Suprapubic skin (tissue), 4 donors: ENCODE results near the gene COL28A1. TPM values are rescaled to one million over a fixed set of nuclear protein-coding genes. Genes with fewer than 3 reads are reported as not detected.

Experiments
- DNase-seq, 2 donors: peaks; one replicate each; pipeline ENCODE4 v3.0.0-alpha.2; 2019; ENCODE audit warnings: low spot score in 2 of 2
- H3K27ac ChIP-seq: fragments of 200-600 bp; sonication (generic); one replicate; pipeline ENCODE4 v1.5.1; 2019
- H3K27me3 ChIP-seq: fragments of 200-600 bp; sonication (generic); one replicate; pipeline ENCODE4 v1.5.1; 2019
- H3K36me3 ChIP-seq: fragments of 200-600 bp; sonication (generic); one replicate; pipeline ENCODE4 v1.5.1; 2019
- H3K4me1 ChIP-seq: fragments of 200-600 bp; sonication (generic); one replicate; pipeline ENCODE4 v1.5.1; 2019
- H3K4me3 ChIP-seq: fragments of 200-600 bp; sonication (generic); one replicate; pipeline ENCODE4 v1.5.1; 2019; ENCODE audit warnings: mild to moderate bottlenecking
- H3K9me3 ChIP-seq: fragments of 200-600 bp; sonication (generic); one replicate; pipeline ENCODE4 v1.5.1; 2019
- EP300 ChIP-seq: sonication (generic); formaldehyde crosslinking; IDR thresholded peaks from one replicate; pipeline ENCODE4 v1.6.1; 2017; ENCODE audit warnings: antibody characterized with exemption
- POLR2A ChIP-seq, 2 donors: fragments of 450-650 bp; IDR thresholded peaks; one replicate each; pipeline ENCODE4 v1.6.1; 2017; ENCODE audit warnings: antibody characterized with exemption in 2 of 2, mild to moderate bottlenecking in 2 of 2, moderate library complexity in 2 of 2
- POLR2AphosphoS5 ChIP-seq, 3 donors: sonication (generic); formaldehyde crosslinking; IDR thresholded peaks; one replicate each; pipeline ENCODE4 v1.6.1; 2017; ENCODE audit warnings: antibody characterized with exemption in 3 of 3
- WGBS: methylation state at CpG from one replicate; pipeline ENCODE4 v1.1.5; 2018; 5-methylcytosine and 5-hydroxymethylcytosine counted together
- total RNA-seq, 4 donors: library from RNA; depleted of rRNA; stranded (reverse); fragments of >200 nt; gene quantifications; one replicate each; pipeline ENCODE4 v1.1.0, GENCODE V29; 2016
- TF ChIP-seq, protein P1 (sequence below), 2 donors: fragments of 200-600 bp in 1 of 2; fragments of 450-650 bp in 1 of 2; sonication (generic) in 1 of 2; IDR thresholded peaks; one replicate each; pipeline ENCODE4 v1.5.1; 2016 to 2019; ENCODE audit warnings: antibody characterized with exemption in 2 of 2, mild to moderate bottlenecking in 1 of 2, moderate library complexity in 1 of 2

Gene COL28A1
- total RNA-seq, 4 donors from 2014 or later = 0.85 to 2.9 (median 2.0) TPM

DNA sequence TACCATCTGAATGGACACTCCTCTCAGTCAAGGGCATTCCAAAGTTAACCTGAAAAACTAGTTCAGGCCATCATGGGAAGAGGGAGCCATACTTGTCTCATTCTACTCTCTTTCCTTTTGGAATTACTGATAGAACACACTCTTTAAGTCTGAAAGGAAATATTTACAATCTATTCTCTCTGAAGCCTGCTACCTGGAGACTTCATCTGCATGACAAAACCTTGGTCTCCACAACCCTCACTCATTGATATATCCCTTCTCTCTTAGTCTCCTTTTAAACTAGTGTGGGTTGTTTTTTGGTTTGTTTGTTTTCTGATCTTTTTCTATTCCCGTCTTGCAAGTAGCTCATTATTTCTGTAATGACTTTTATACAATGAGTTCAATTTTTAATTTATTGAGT lies 183.8 kb downstream of the COL28A1 start:
- TF ChIP-seq EP300 (no peak), POLR2A (IDR thresholded peaks at IDR 0.05) (no peak)
- TF ChIP-seq, protein P1, sequence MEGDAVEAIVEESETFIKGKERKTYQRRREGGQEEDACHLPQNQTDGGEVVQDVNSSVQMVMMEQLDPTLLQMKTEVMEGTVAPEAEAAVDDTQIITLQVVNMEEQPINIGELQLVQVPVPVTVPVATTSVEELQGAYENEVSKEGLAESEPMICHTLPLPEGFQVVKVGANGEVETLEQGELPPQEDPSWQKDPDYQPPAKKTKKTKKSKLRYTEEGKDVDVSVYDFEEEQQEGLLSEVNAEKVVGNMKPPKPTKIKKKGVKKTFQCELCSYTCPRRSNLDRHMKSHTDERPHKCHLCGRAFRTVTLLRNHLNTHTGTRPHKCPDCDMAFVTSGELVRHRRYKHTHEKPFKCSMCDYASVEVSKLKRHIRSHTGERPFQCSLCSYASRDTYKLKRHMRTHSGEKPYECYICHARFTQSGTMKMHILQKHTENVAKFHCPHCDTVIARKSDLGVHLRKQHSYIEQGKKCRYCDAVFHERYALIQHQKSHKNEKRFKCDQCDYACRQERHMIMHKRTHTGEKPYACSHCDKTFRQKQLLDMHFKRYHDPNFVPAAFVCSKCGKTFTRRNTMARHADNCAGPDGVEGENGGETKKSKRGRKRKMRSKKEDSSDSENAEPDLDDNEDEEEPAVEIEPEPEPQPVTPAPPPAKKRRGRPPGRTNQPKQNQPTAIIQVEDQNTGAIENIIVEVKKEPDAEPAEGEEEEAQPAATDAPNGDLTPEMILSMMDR (IDR thresholded peaks at IDR 0.05) = no peak
- Histone ChIP-seq H3K36me3 (no peaks in the 10 kb centered on the region), H3K9me3 (no peaks in the 10 kb centered on the region), H3K27me3 (no peaks in the 10 kb centered on the region), H3K4me1 (peaks cover 12% of the 10 kb centered on the region), H3K27ac (no peak overlapping the region), H3K4me3 (no peak overlapping the region)
- no peak for DNase-seq
- 0% methylated on average over 1 of the region's 1 CpG for WGBS

GRCh38 chr7:7351156-7351555 lies 184.5 kb downstream of the COL28A1 start:
- Histone ChIP-seq H3K36me3 (no peaks in the 10 kb centered on the region), H3K27me3 (no peaks in the 10 kb centered on the region), H3K27ac (no peak overlapping the region), H3K9me3 (no peaks in the 10 kb centered on the region), H3K4me3 (no peak overlapping the region), H3K4me1 (peaks cover 12% of the 10 kb centered on the region)
- no peak for DNase-seq
- 19% methylated on average over 2 of the region's 2 CpGs for WGBS
- no peak for TF ChIP-seq EP300
- TF ChIP-seq, protein P1 (IDR thresholded peaks at IDR 0.05) = no peak
- no peak for TF ChIP-seq POLR2AphosphoS5 (IDR thresholded peaks at IDR 0.05)

DNA sequence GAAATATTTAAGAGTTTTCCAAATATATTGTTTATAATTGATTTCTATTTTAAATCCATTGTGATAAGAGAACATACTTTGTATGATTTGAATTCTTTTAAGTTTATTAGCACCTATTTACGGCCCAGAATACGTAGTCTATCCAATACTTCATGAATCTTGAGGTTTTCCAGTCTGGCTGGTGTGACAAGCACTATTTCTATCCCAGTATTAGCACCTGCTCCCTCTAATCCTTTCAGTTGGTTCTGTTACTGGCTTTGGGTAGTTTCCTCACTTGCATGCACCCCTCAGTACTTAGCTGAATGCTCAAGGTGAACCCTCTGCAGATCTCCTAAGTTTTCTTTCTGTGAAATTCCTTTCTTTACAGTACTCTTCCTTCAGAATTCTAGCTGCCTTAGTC lies 186.5 kb downstream of the COL28A1 start:
- H3K36me3 ChIP-seq = no peaks in the 10 kb centered on the region
- no peak overlapping the region for H3K27ac ChIP-seq
- H3K4me1 ChIP-seq = peaks cover 9% of the 10 kb centered on the region
- H3K4me3 ChIP-seq = no peak overlapping the region
- TF ChIP-seq POLR2AphosphoS5 (IDR thresholded peaks at IDR 0.05) = no peak
- TF ChIP-seq, protein P1 (IDR thresholded peaks at IDR 0.05) = no peak
- TF ChIP-seq POLR2A (IDR thresholded peaks at IDR 0.05) = no peak
- TF ChIP-seq EP300 = no peak
- no peaks in the 10 kb centered on the region for H3K9me3 ChIP-seq
- 95% methylated on average over 2 of the region's 2 CpGs for WGBS
- no peaks in the 10 kb centered on the region for H3K27me3 ChIP-seq
- no peak for DNase-seq

GRCh38 chr7:7347045-7347444 lies 188.6 kb downstream of the COL28A1 start:
- TF ChIP-seq POLR2A (IDR thresholded peaks at IDR 0.05) = no peak
- TF ChIP-seq EP300 = no peak
- TF ChIP-seq POLR2AphosphoS5 (IDR thresholded peaks at IDR 0.05) = no peak
- TF ChIP-seq, protein P1 (IDR thresholded peaks at IDR 0.05) = no peak
- no peaks in the 10 kb centered on the region for H3K27me3 ChIP-seq
- no peaks in the 10 kb centered on the region for H3K9me3 ChIP-seq
- H3K36me3 ChIP-seq = no peaks in the 10 kb centered on the region
- no peak for DNase-seq
- no peak overlapping the region for H3K27ac ChIP-seq
- peaks cover 6% of the 10 kb centered on the region for H3K4me1 ChIP-seq
- H3K4me3 ChIP-seq = no peak overlapping the region

GRCh38 chr7:7344583-7344982 lies 191.1 kb downstream of the COL28A1 start:
- H3K36me3 ChIP-seq = no peaks in the 10 kb centered on the region
- H3K4me3 ChIP-seq = no peak overlapping the region
- no peak for DNase-seq
- no peaks in the 10 kb centered on the region for H3K4me1 ChIP-seq
- 88% methylated on average over 3 of the region's 3 CpGs for WGBS
- no peaks in the 10 kb centered on the region for H3K9me3 ChIP-seq
- no peaks in the 10 kb centered on the region for H3K27me3 ChIP-seq
- no peak overlapping the region for H3K27ac ChIP-seq
- TF ChIP-seq EP300 (no peak), POLR2A (IDR thresholded peaks at IDR 0.05) (no peak), POLR2AphosphoS5 (IDR thresholded peaks at IDR 0.05) (no peak)
- TF ChIP-seq, protein P1 (IDR thresholded peaks at IDR 0.05) = no peak
